HCT116 (cell line): Measurements from ENCODE around the gene SLC16A13. TPM values are rescaled to one million over a fixed set of nuclear protein-coding genes. Genes with fewer than 3 reads are reported as not detected.

Experiments
- ATAC-seq: fragments of 200-7000 bp; cut with Tn5 transposase; 2 replicates; pipeline ENCODE4 v1.9.1; 2020; ENCODE audit warnings: mild to moderate bottlenecking, moderate library complexity
- BruUV-seq: library from RNA; stranded (reverse); fragments of 400-500 nt; replicated peaks from 2 replicates; lab custom pipeline; 2021; lab: Mats Ljungman, UMichigan
- CTCF ChIA-PET: fragments of 300-600 bp; sonication (Branson Sonifier 250); formaldehyde crosslinking; loops from one replicate; lab custom pipeline; 2021; ENCODE audit warnings: antibody characterized with exemption; lab: Charles Lee
- POLR2A ChIA-PET: fragments of 300-600, 350-600 bp; sonication (Branson Sonifier 250); formaldehyde crosslinking; loops from one replicate; lab custom pipeline; 2021; ENCODE audit warnings: antibody characterized with exemption; lab: Charles Lee
- RAD21 ChIA-PET, 2 experiments: fragments of 300-600 bp; sonication (Branson Sonifier 250); formaldehyde crosslinking; loops; one replicate each; lab custom pipeline; 2023; ENCODE audit warnings: low total read pairs in 2 of 2; ENCODE audit not compliant: uncharacterized antibody in 2 of 2, unreplicated experiment in 2 of 2, low non-redundant PET in 1 of 2; lab: Charles Lee
- DNase-seq: peaks from one replicate; pipeline ENCODE4 v3.0.0-alpha.2; 2010; ENCODE audit warnings: low read depth, low spot score
- H2AFZ ChIP-seq: fragments of 200-600 bp; shearing (Covaris generic), sonication (generic); 2 replicates; pipeline ENCODE4 v1.6.1; 2017; ENCODE audit warnings: low read depth, mixed run types, mixed read lengths, antibody characterized with exemption, low read length; ENCODE audit not compliant: poor library complexity, severe bottlenecking
- H3K27ac ChIP-seq: 2 replicates; pipeline ENCODE4 v1.5.1; 2012; ENCODE audit warnings: low read depth, low read length
- H3K27me3 ChIP-seq: fragments of 200-600 bp; sonication (generic); 2 replicates; pipeline ENCODE4 v1.6.1; 2016; ENCODE audit warnings: mixed run types, low read length, mixed read lengths; ENCODE audit not compliant: insufficient read depth
- H3K36me3 ChIP-seq, 2 experiments: fragments of 200-500 bp in 1 of 2; fragments of 200-600 bp in 1 of 2; sonication (Bioruptor generic) in 1 of 2; sonication (generic) in 1 of 2; 2 replicates each; pipeline versions ENCODE4 v1.5.1 to v1.6.1; 2014 to 2016; ENCODE audit warnings: low read length in 2 of 2, inconsistent platforms in 1 of 2, mixed read lengths in 1 of 2, mixed run types in 1 of 2; ENCODE audit not compliant: insufficient read depth in 2 of 2, control insufficient read depth in 1 of 2
- H3K4me1 ChIP-seq, 2 experiments: fragments of 200-600 bp in 1 of 2; sonication (generic) in 1 of 2; 2 replicates each; pipeline versions ENCODE4 v1.5.1 to v1.6.1; 2012 to 2017; ENCODE audit warnings: low read length in 2 of 2, inconsistent platforms in 1 of 2, mild to moderate bottlenecking in 1 of 2, mixed read lengths in 1 of 2, mixed run types in 1 of 2, moderate library complexity in 1 of 2; ENCODE audit not compliant: insufficient read depth in 2 of 2, control insufficient read depth in 1 of 2
- H3K4me2 ChIP-seq: fragments of 200-600 bp; sonication (generic); 2 replicates; pipeline ENCODE4 v1.6.1; 2017; ENCODE audit warnings: mixed run types, low read length, mixed read lengths
- H3K4me3 ChIP-seq, 2 experiments: fragments of 200-600 bp in 1 of 2; sonication (generic) in 1 of 2; replicated peaks in 1 of 2; 2 replicates each; pipeline ENCODE4 v1.5.1; 2011 to 2016; ENCODE audit warnings: low read length in 2 of 2, control low read depth in 1 of 2, low read depth in 1 of 2, mild to moderate bottlenecking in 1 of 2, mixed read lengths in 1 of 2, mixed run types in 1 of 2
- H3K79me2 ChIP-seq: fragments of 200-600 bp; sonication (generic); 2 replicates; pipeline ENCODE4 v1.6.1; 2017; ENCODE audit warnings: mild to moderate bottlenecking, mixed run types, low read length, moderate library complexity, mixed read lengths; ENCODE audit not compliant: insufficient read depth
- H3K9ac ChIP-seq: fragments of 200-600 bp; sonication (generic); 2 replicates; pipeline ENCODE4 v1.6.1; 2016; ENCODE audit warnings: low read length, mixed read lengths
- H3K9me2 ChIP-seq: fragments of 200-600 bp; sonication (generic), shearing (Covaris generic); 2 replicates; pipeline ENCODE4 v1.6.1; 2017; ENCODE audit warnings: mixed run types, mild to moderate bottlenecking, moderate library complexity; ENCODE audit not compliant: insufficient read depth
- H3K9me3 ChIP-seq, 2 experiments: fragments of 200-500 bp in 1 of 2; fragments of 200-600 bp in 1 of 2; sonication (Bioruptor generic) in 1 of 2; sonication (generic) in 1 of 2; 2 replicates each; pipeline ENCODE4 v1.6.1; 2014 to 2017; ENCODE audit warnings: low read length in 2 of 2, mixed read lengths in 2 of 2, inconsistent platforms in 1 of 2, low read depth in 1 of 2, mild to moderate bottlenecking in 1 of 2, mixed run types in 1 of 2, moderate library complexity in 1 of 2; ENCODE audit not compliant: control insufficient read depth in 1 of 2, insufficient read depth in 1 of 2
- H4K20me1 ChIP-seq: fragments of 200-600 bp; sonication (generic), shearing (Covaris generic); 2 replicates; pipeline ENCODE4 v1.6.1; 2017; ENCODE audit warnings: mixed run types, mild to moderate bottlenecking, moderate library complexity; ENCODE audit not compliant: insufficient read depth
- CBX3 ChIP-seq: IDR thresholded peaks from 2 replicates; pipeline ENCODE4 v1.6.1; 2012; ENCODE audit warnings: low read depth
- EZH2 ChIP-seq: fragments of 200-600 bp; sonication (generic); IDR thresholded peaks from 2 replicates; pipeline ENCODE4 v1.6.1; 2017; ENCODE audit warnings: antibody characterized with exemption, mixed run types
- EZH2phosphoT487 ChIP-seq: fragments of 200-600 bp; IDR thresholded peaks from 2 replicates; pipeline ENCODE4 v1.6.1; 2018; ENCODE audit warnings: antibody characterized with exemption, borderline replicate concordance
- REST ChIP-seq: IDR thresholded peaks from 2 replicates; pipeline ENCODE4 v1.6.1; 2012; ENCODE audit warnings: low read depth
- SRF ChIP-seq: IDR thresholded peaks from 2 replicates; pipeline ENCODE4 v1.6.1; 2012; ENCODE audit warnings: low read depth
- ZBTB33 ChIP-seq: IDR thresholded peaks from 2 replicates; pipeline ENCODE4 v1.6.1; 2011; ENCODE audit warnings: mild to moderate bottlenecking, low read length, moderate library complexity; ENCODE audit not compliant: insufficient replicate concordance; ENCODE audit errors: extremely low read depth
- ZFX ChIP-seq: fragments of 450-650 bp; IDR thresholded peaks from 2 replicates; pipeline ENCODE4 v1.6.1; 2017
- intact Hi-C: fragments of 100-400 bp; cut with micrococcal nuclease; formaldehyde crosslinking; loops from 2 replicates; pipeline ENCODE4 v1.10.0; 2022
- total RNA-seq: library from RNA; stranded (reverse); gene quantifications from one replicate; pipeline ENCODE4 v1.2.1, GENCODE V29; 2021; ENCODE audit not compliant: unreplicated experiment

Gene SLC16A13
- total RNA-seq, 1 experiment from 2014 or later: 6.8 TPM

GRCh38 chr17:6995500-6996255, 40.1 kb upstream of the SLC16A13 start, which contains the start of gene ALOX12:
Gene ALOX12 (plus strand): TSS chr17:6996049. CDS start chr17:6996118, 69 bp downstream.
- no peak for DNase-seq
- no TSS peak for BruUV-seq
- no peak for ATAC-seq
- ChIA-PET CTCF (interaction anchor here (1.4 to 1.7 kb wide), 2 partner anchors 9 to 19 kb away, joined by 4 read pairs; no protein-coding TSS in a partner anchor), RAD21 (no interaction called here), POLR2A (interaction anchor here (1.3 kb wide), 1 partner anchor 9 kb away, joined by 4 read pairs; no protein-coding TSS in a partner anchor)
- H3K4me1 ChIP-seq: no peaks in the 10 kb centered on the region
- H3K36me3 ChIP-seq: peaks cover 5 to 11% of the 10 kb centered on the region in 2 experiments; a peak in 2 of 4 replicates
- H3K4me2 ChIP-seq: no peak within 1 kb of the TSS
- no peaks in the 10 kb centered on the region for H4K20me1 ChIP-seq
- no peak within 1 kb of the TSS for H2AFZ ChIP-seq
- H3K4me3 ChIP-seq: no peak within 1 kb of the TSS
- H3K9me2 ChIP-seq: no peaks in the 10 kb centered on the region
- TF ChIP-seq CBX3 (no peak), ZBTB33 (no peak)
- H3K79me2 ChIP-seq: no peaks in the 10 kb centered on the region
- intact Hi-C loops: no loop called here
- H3K27me3 ChIP-seq: no peaks in the 10 kb centered on the region
- H3K27ac ChIP-seq: no peak within 1 kb of the TSS
- no peak within 1 kb of the TSS for H3K9ac ChIP-seq
- H3K9me3 ChIP-seq: no peaks in the 10 kb centered on the region

- Histone ChIP-seq H3K27ac (no peak overlapping the region), H3K4me2 (no peak overlapping the region)
- ATAC-seq: no peak
- TF ChIP-seq EZH2 (no peak), ZBTB33 (no peak), ZFX (no peak), EZH2phosphoT487 (no peak), SRF (no peak), REST (no peak)
Measured at GRCh38 chr17:6996256-6997011, 39.4 kb upstream of the SLC16A13 start.

More at GRCh38 chr17:6996256-6997011, 39.4 kb upstream of the SLC16A13 start:
- Histone ChIP-seq H3K27me3 (no peaks in the 10 kb centered on the region), H3K4me1 (no peaks in the 10 kb centered on the region), H2AFZ (no peak overlapping the region), H3K9me2 (no peaks in the 10 kb centered on the region), H3K79me2 (no peaks in the 10 kb centered on the region), H3K36me3 (peaks cover 9 to 11% of the 10 kb centered on the region in 2 experiments; a peak in 3 of 4 replicates), H3K9ac (no peak overlapping the region), H3K4me3 (no peak overlapping the region), H4K20me1 (no peaks in the 10 kb centered on the region), H3K9me3 (no peaks in the 10 kb centered on the region)
- POLR2A ChIA-PET: interaction anchor here (1.3 kb wide), 1 partner anchor 8 kb away, joined by 4 read pairs; no protein-coding TSS in a partner anchor
- BruUV-seq: no TSS peak
- intact Hi-C loops: no loop called here
- RAD21 ChIA-PET: no interaction called here
- no peak for DNase-seq
- CTCF ChIA-PET: interaction anchor here (1.4 to 1.7 kb wide), 2 partner anchors 8 to 19 kb away, joined by 4 read pairs; no protein-coding TSS in a partner anchor
